CD4-positive, alpha-beta memory T cell (primary cell): Measurements from ENCODE around the gene MCC. TPM values are rescaled to one million over a fixed set of nuclear protein-coding genes. Genes with fewer than 3 reads are reported as not detected.

Experiments used
- CTCF ChIA-PET: fragments of 350-600 bp; sonication (Branson Sonifier 250); formaldehyde crosslinking; loops from one replicate; lab custom pipeline; 2021; ENCODE audit warnings: inconsistent platforms; ENCODE audit not compliant: partially characterized antibody; lab: Charles Lee
- POLR2A ChIA-PET: fragments of 350-600 bp; sonication (Branson Sonifier 250); formaldehyde crosslinking; loops from one replicate; lab custom pipeline; 2021; ENCODE audit not compliant: partially characterized antibody; lab: Charles Lee
- DNase-seq, 5 donors: peaks; one replicate each; pipeline versions ENCODE4 v3.0.0 to v3.0.0-alpha.2; 2020 to 2022; ENCODE audit warnings: mixed read lengths in 1 of 5
- H3K27ac ChIP-seq: one replicate; pipeline ENCODE4 v1.7.0; 2013; ENCODE audit warnings: low read depth, low read length
- H3K27me3 ChIP-seq: 2 replicates; pipeline ENCODE4 v1.7.0; 2013; ENCODE audit warnings: mild to moderate bottlenecking, low read length, moderate library complexity; ENCODE audit not compliant: insufficient read depth
- H3K36me3 ChIP-seq: 2 replicates; pipeline ENCODE4 v1.7.0; 2013; ENCODE audit warnings: mild to moderate bottlenecking, low read length, moderate library complexity; ENCODE audit not compliant: insufficient read depth
- H3K4me1 ChIP-seq: 2 replicates; pipeline ENCODE4 v1.7.0; 2013; ENCODE audit warnings: mild to moderate bottlenecking, low read length, moderate library complexity; ENCODE audit not compliant: insufficient read depth
- H3K4me3 ChIP-seq, 2 donors: one replicate each; pipeline ENCODE4 v1.7.0; 2013; ENCODE audit warnings: low read length in 2 of 2, mild to moderate bottlenecking in 1 of 2
- H3K9me3 ChIP-seq, 2 donors: one replicate each; pipeline ENCODE4 v1.7.0; 2013; ENCODE audit warnings: low read length in 2 of 2, control low read depth in 1 of 2; ENCODE audit not compliant: control insufficient read depth in 1 of 2
- H3K27ac Mint-ChIP-seq, 7 donors: one replicate each; pipeline ENCODE4 v1.8.0; 2020 to 2021; ENCODE audit warnings: mixed read lengths in 7 of 7, mild to moderate bottlenecking in 6 of 7, inconsistent platforms in 3 of 7, moderate library complexity in 3 of 7
- H3K27me3 Mint-ChIP-seq, 2 donors: one replicate each; pipeline ENCODE4 v1.8.0; 2020 to 2021; ENCODE audit warnings: mixed read lengths in 2 of 2
- H3K36me3 Mint-ChIP-seq, 2 donors: one replicate each; pipeline ENCODE4 v1.8.0; 2020 to 2021; ENCODE audit warnings: mixed read lengths in 2 of 2, inconsistent platforms in 1 of 2, mild to moderate bottlenecking in 1 of 2
- H3K4me1 Mint-ChIP-seq, 4 donors: one replicate each; pipeline ENCODE4 v1.8.0; 2020 to 2021; ENCODE audit warnings: mixed read lengths in 4 of 4, mild to moderate bottlenecking in 1 of 4
- H3K4me3 Mint-ChIP-seq, 8 donors: one replicate each; pipeline ENCODE4 v1.8.0; 2020 to 2021; ENCODE audit warnings: mixed read lengths in 8 of 8, mild to moderate bottlenecking in 7 of 8, moderate library complexity in 6 of 8, inconsistent platforms in 3 of 8
- H3K9me3 Mint-ChIP-seq, 8 donors: one replicate each; pipeline ENCODE4 v1.8.0; 2020 to 2021; ENCODE audit warnings: mixed read lengths in 8 of 8, mild to moderate bottlenecking in 5 of 8, inconsistent platforms in 3 of 8, moderate library complexity in 1 of 8
- intact Hi-C: fragments of 100-400 bp; cut with micrococcal nuclease; formaldehyde crosslinking; loops from one replicate; pipeline ENCODE4 v1.15.1; 2023
- polyA plus RNA-seq, 2 donors: library from polyadenylated mRNA; unstranded; fragments of 300-500 nt; fragmentation: Illumina TruSeq; gene quantifications; one replicate each; pipeline ENCODE4 v1.2.3, GENCODE V29; 2021
- total RNA-seq, 2 experiments: library from RNA; stranded (reverse); gene quantifications; one replicate each; pipeline ENCODE4 v1.2.3, GENCODE V29; 2021

MCC gene
- 10 to 100 TPM; 11.2 to 12.1 TPM for total RNA-seq
- 1 to 10 TPM in 1 of 2 donors, under 1 TPM in 1; 0.92 to 4.2 TPM for polyA plus RNA-seq

DNA sequence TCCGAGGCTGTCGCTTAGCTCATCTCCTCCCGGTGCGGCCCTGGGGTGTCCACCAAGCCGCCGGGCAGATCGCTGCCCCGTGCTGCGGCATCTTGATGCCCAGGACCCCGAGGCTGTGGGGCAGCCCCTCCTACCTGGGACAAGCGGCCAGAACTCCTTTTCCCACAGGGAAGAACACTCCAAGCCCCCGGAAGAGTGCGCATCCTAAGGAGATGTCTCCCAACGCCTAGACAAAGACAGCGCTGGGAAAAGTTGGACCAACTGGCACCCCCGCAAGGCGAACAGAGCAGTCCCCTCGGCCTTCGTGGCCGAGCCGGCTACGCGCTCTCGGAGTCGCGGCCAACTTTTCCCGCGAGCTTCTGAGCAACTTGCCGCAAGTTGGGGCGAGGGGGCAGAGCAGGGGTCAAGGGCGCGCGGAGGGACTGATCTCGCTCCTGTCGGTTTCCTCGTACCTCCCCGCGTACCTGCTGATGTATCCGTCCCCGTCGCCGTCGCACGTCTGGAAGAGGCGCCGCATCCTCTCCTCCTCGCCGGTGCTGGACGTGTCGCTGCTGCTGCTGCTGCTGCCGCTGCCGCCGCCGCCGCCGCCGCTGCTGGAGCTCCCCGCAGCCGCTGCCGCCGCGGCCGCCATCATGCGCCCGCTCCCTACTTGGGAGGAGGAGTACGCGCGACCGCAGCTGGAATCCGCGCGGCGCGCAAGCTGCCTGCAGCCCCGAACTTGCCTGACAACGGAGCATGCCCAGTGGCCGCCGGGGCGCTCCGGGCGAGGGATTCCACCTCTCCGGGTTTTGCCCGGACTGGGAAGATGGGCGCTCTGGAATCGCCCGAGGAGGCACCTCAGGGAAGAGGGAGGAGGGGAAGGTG is at the start of gene MCC:
Gene MCC, minus strand, starts transcription at position 673 of the 864 bp plus-strand sequence.
- Mint-ChIP-seq H3K36me3 (peaks cover 9 to 16% of the 10 kb centered on the region in 2 donors), H3K27me3 (peaks cover 56 to 63% of the 10 kb centered on the region in 2 donors), H3K27ac (peak within 1 kb of the TSS in 2 of 7 donors; percentile 28 to 63), H3K4me1 (peaks cover 11 to 25% (median 20%) of the 10 kb centered on the region in 4 donors), H3K4me3 (peak within 1 kb of the TSS; percentile 72 to 90 (median 82)), H3K9me3 (peaks cover 7 to 22% (median 21%) of the 10 kb centered on the region in 8 donors)
- peaks cover 24% of the 10 kb centered on the region for H3K4me1 ChIP-seq
- no peaks in the 10 kb centered on the region for H3K9me3 ChIP-seq
- ChIA-PET CTCF (interaction anchor here (0.8 to 1.5 kb wide), 3 partner anchors 15 to 26 kb away, joined by 3 to 4 read pairs (median 4); no protein-coding TSS in a partner anchor), POLR2A (interaction anchor here (0.8 to 1.4 kb wide), 2 partner anchors 24 to 25 kb away, joined by 3 to 4 read pairs; partner anchors contain the start of gene YTHDC2)
- intact Hi-C loops = no loop called here
- peak within 1 kb of the TSS; percentile 34 to 53 for H3K4me3 ChIP-seq
- H3K27me3 ChIP-seq = peaks cover 24% of the 10 kb centered on the region
- peak in 4 of 5 donors; percentile 37 to 42 (median 38) for DNase-seq
- no peaks in the 10 kb centered on the region for H3K36me3 ChIP-seq
- H3K27ac ChIP-seq = no peak within 1 kb of the TSS

DNA sequence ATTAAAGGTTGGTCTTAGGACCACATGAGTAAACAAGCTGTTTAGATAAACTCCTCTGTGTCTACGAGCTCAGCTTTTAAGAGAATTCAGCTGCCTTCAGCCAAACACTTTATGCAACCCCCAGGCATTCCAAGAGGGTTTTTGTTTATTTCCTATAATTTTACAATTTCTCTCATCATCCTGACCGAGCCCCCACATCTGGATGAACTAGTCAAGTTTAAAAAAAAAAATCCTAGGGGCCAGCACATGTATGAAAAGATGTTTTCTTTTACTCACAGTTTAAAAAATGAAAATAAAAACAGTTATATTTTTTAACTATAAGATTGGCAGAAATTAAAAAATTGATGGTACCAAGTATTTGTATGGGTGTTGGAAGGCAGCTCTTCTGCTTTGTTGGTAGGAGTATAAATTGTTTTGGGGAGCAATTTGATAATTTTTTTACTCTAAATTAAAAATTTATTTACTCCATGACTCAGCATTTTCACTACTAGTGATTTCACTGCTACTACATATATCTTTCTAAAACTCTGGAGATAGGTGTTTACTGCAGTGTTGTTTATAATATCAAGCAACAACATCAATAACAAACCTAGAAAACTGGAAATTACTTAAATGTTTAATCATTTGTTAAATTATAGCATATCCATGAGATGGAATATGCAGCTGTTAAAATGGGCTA is 43.4 kb upstream of the MCC start:
- H3K4me3 Mint-ChIP-seq = no peak overlapping the region
- H3K4me1 Mint-ChIP-seq = peaks cover 0 to 4% (median 0%) of the 10 kb centered on the region in 4 donors
- Histone ChIP-seq H3K27ac (no peak overlapping the region), H3K9me3 (peaks cover 0 to 3% of the 10 kb centered on the region in 2 donors), H3K4me1 (no peaks in the 10 kb centered on the region), H3K4me3 (no peak overlapping the region), H3K27me3 (no peaks in the 10 kb centered on the region), H3K36me3 (peaks cover 6% of the 10 kb centered on the region)
- no peaks in the 10 kb centered on the region for H3K27me3 Mint-ChIP-seq
- ChIA-PET CTCF (no interaction called here), POLR2A (no interaction called here)
- H3K36me3 Mint-ChIP-seq = peaks cover 48 to 53% of the 10 kb centered on the region in 2 donors
- H3K9me3 Mint-ChIP-seq = peaks cover 0 to 13% (median 7%) of the 10 kb centered on the region in 8 donors
- H3K27ac Mint-ChIP-seq = no peak overlapping the region
- intact Hi-C loops = no loop called here
- no peak for DNase-seq

DNA sequence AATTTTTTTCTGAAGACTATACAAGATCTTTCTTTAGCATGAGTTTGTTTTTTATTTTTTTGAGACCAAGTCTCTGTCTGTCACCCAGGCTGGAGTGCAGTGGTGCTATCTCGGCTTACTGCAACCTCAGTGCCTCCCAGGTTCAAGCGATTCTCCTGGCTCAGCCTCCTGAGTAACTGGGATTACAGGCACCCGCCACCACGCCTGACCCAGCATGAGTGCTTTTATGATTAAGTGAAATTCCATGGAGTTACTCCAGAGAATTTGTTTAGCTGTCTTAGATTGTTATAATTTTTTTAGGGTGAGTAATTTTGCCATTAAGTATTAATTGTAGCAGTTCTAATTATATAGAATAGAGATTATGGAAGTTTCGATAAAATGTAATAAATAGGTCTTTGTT is 39.5 kb upstream of the MCC start:
- Histone ChIP-seq H3K4me1 (peaks cover 30% of the 10 kb centered on the region), H3K9me3 (peaks cover 0 to 3% of the 10 kb centered on the region in 2 donors), H3K36me3 (no peaks in the 10 kb centered on the region), H3K4me3 (no peak overlapping the region), H3K27me3 (no peaks in the 10 kb centered on the region), H3K27ac (no peak overlapping the region)
- no peak overlapping the region for H3K27ac Mint-ChIP-seq
- no peak for DNase-seq
- ChIA-PET CTCF (no interaction called here), POLR2A (no interaction called here)
- H3K9me3 Mint-ChIP-seq = peaks cover 0 to 13% (median 6%) of the 10 kb centered on the region in 8 donors
- peaks cover 28 to 36% of the 10 kb centered on the region in 2 donors for H3K36me3 Mint-ChIP-seq
- intact Hi-C loops = no loop called here
- no peaks in the 10 kb centered on the region for H3K27me3 Mint-ChIP-seq
- peaks cover 17 to 28% (median 23%) of the 10 kb centered on the region in 4 donors for H3K4me1 Mint-ChIP-seq
- H3K4me3 Mint-ChIP-seq = no peak overlapping the region

DNA sequence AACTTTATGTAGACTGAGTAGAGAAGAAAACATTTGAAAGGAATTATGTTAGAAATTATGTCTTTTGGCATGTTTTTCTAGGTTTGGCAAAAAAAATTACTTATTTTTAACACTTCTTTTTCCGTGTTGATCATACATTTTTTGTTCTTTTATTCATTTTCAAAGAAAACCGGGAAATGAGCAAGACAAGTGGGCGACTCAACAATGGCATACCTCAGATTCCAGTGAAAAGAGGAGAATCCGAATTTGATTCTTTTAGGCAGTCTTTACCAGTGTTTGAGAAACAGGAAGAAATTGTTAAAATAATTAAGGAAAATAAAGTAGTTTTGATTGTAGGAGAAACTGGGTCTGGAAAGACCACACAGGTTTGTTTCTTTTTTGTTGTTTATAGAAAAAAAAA is 38.2 kb upstream of the MCC start:
- H3K27me3 ChIP-seq = no peaks in the 10 kb centered on the region
- H3K4me1 ChIP-seq = peaks cover 44% of the 10 kb centered on the region
- no peak overlapping the region for H3K4me3 ChIP-seq
- Mint-ChIP-seq H3K4me3 (no peak overlapping the region), H3K4me1 (peaks cover 19 to 39% (median 30%) of the 10 kb centered on the region in 4 donors), H3K9me3 (peaks cover 0 to 9% (median 5%) of the 10 kb centered on the region in 8 donors), H3K27me3 (no peaks in the 10 kb centered on the region), H3K27ac (no peak overlapping the region), H3K36me3 (peaks cover 22 to 28% of the 10 kb centered on the region in 2 donors)
- DNase-seq = no peak
- no peak overlapping the region for H3K27ac ChIP-seq
- POLR2A ChIA-PET = interaction anchor here (4.7 kb wide), 1 partner anchor 12 kb away, joined by 31 read pairs; the partner anchor contains the start of gene YTHDC2
- peaks cover 0 to 3% of the 10 kb centered on the region in 2 donors for H3K9me3 ChIP-seq
- intact Hi-C loops = no loop called here
- H3K36me3 ChIP-seq = no peaks in the 10 kb centered on the region
- CTCF ChIA-PET = no interaction called here

DNA sequence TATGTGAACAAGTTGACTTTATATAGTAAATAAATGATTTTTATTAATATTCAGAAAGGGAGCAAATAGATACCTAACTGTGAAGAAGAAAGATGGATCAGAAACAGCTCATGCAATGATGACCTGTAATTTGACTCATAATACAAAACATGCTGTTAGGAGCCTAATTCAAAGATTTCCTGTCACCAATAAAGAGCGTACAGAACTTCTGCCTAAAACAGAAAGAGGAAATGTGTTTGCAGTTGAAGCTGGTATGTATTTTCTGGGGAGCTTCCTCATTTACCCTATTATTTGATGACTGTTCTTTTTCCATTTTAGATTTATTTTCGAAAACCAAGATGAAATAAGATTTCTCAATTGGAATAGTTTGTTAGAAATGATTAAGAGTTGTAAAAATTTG is 36.7 kb upstream of the MCC start:
- H3K27me3 ChIP-seq = no peaks in the 10 kb centered on the region
- H3K36me3 Mint-ChIP-seq = peaks cover 23 to 24% of the 10 kb centered on the region in 2 donors
- peak overlapping the region in 6 of 8 donors; percentile 32 to 63 (median 52) for H3K4me3 Mint-ChIP-seq
- H3K27ac Mint-ChIP-seq = peak overlapping the region in 6 of 7 donors; percentile 28 to 88 (median 58)
- CTCF ChIA-PET = interaction anchor here (0.9 to 1.9 kb wide), 4 partner anchors 11 to 529 kb away, joined by 3 to 7 read pairs (median 4); partner anchors contain the start of gene YTHDC2
- H3K36me3 ChIP-seq = no peaks in the 10 kb centered on the region
- peaks cover 28 to 52% (median 39%) of the 10 kb centered on the region in 4 donors for H3K4me1 Mint-ChIP-seq
- no peaks in the 10 kb centered on the region for H3K9me3 ChIP-seq
- POLR2A ChIA-PET = interaction anchor here (1.3 to 4.7 kb wide), 2 partner anchors 11 to 35 kb away, joined by 4 to 31 read pairs; partner anchors contain the start of gene YTHDC2
- peaks cover 44% of the 10 kb centered on the region for H3K4me1 ChIP-seq
- H3K27me3 Mint-ChIP-seq = no peaks in the 10 kb centered on the region
- intact Hi-C loops = no loop called here
- H3K27ac ChIP-seq = no peak overlapping the region
- no peak overlapping the region for H3K4me3 ChIP-seq
- H3K9me3 Mint-ChIP-seq = no peaks in the 10 kb centered on the region
- DNase-seq = peak in 3 of 5 donors; percentile 13 to 24 (median 14)

DNA sequence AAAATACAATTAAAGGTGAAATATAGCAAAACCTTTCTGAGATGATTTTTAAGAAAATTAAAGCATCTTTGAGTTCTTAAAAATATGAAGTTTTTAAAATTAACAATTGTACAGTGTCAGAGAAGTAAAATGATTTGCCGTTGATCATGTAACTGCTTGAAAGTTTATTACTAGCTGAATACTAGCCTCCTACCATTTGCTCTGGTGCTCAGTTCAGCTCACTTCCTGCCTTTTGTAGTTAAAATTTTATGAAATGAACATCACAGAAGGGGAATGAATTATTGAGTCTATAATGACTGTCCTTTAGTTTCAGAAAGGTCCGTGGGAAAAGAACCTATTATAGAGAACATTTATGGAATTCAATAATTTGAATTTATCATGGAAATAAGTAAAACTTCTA is 34.9 kb upstream of the MCC start:
- no peaks in the 10 kb centered on the region for H3K27me3 ChIP-seq
- no peak overlapping the region for H3K27ac ChIP-seq
- no peaks in the 10 kb centered on the region for H3K9me3 Mint-ChIP-seq
- no peaks in the 10 kb centered on the region for H3K36me3 ChIP-seq
- no peaks in the 10 kb centered on the region for H3K27me3 Mint-ChIP-seq
- H3K4me3 Mint-ChIP-seq = peak overlapping the region in 4 of 8 donors; percentile 7 to 38 (median 18)
- H3K4me1 ChIP-seq = peaks cover 44% of the 10 kb centered on the region
- intact Hi-C loops = no loop called here
- H3K4me1 Mint-ChIP-seq = peaks cover 31 to 62% (median 47%) of the 10 kb centered on the region in 4 donors
- ChIA-PET POLR2A (interaction anchor here (4.7 kb wide), 1 partner anchor 9 kb away, joined by 31 read pairs; the partner anchor contains the start of gene YTHDC2), CTCF (interaction anchor here (1.0 to 1.4 kb wide), 3 partner anchors 9 to 188 kb away, joined by 3 read pairs; no protein-coding TSS in a partner anchor)
- no peak overlapping the region for H3K4me3 ChIP-seq
- peak overlapping the region in 4 of 7 donors; percentile 14 to 75 (median 34) for H3K27ac Mint-ChIP-seq
- peaks cover 18 to 20% of the 10 kb centered on the region in 2 donors for H3K36me3 Mint-ChIP-seq
- H3K9me3 ChIP-seq = no peaks in the 10 kb centered on the region
- no peak for DNase-seq
